SK-N-SH treated with all-trans-retinoic acid at 6 μM for 48 hours (cell line): ENCODE measurements around the gene TRPV3.

Source experiments
- ATAC-seq: fragments of 200-7000 bp; cut with Tn5 transposase; 3 replicates; pipeline ENCODE4 v1.9.1; 2020; ENCODE audit warnings: mild to moderate bottlenecking, moderate library complexity
- ARNTL ChIP-seq: fragments of 450-650 bp; formaldehyde crosslinking; IDR thresholded peaks from 2 replicates; pipeline ENCODE4 v1.5.0; 2020; ENCODE audit warnings: low read depth, mild to moderate bottlenecking, moderate library complexity, borderline replicate concordance
- BACH2 ChIP-seq: fragments of 250-450 bp; sonication (Bioruptor Pico); IDR thresholded peaks from 2 replicates; pipeline ENCODE4 v1.9.0; 2021; ENCODE audit warnings: mild to moderate bottlenecking, borderline replicate concordance
- CREB5 ChIP-seq: fragments of 250-450 bp; sonication (Bioruptor Pico); IDR thresholded peaks from 2 replicates; pipeline ENCODE4 v1.5.1; 2020; ENCODE audit warnings: low read depth, mild to moderate bottlenecking, moderate library complexity
- CSDC2 ChIP-seq: fragments of 250-450 bp; sonication (Bioruptor Pico); IDR thresholded peaks from 2 replicates; pipeline ENCODE4 v1.5.0; 2020; ENCODE audit warnings: mild to moderate bottlenecking, moderate library complexity
- CSRNP3 ChIP-seq: fragments of 250-450 bp; sonication (Bioruptor Pico); IDR thresholded peaks from 2 replicates; pipeline ENCODE4 v1.5.1; 2021; ENCODE audit warnings: mild to moderate bottlenecking, moderate library complexity
- GLIS3 ChIP-seq: fragments of 250-450 bp; sonication (Bioruptor Pico); IDR thresholded peaks from 2 replicates; pipeline ENCODE4 v1.5.0; 2020; ENCODE audit warnings: mild to moderate bottlenecking, moderate library complexity
- ISL1 ChIP-seq: fragments of 250-450 bp; sonication (Bioruptor Pico); IDR thresholded peaks from 2 replicates; pipeline ENCODE4 v2.1.2; 2022; ENCODE audit warnings: mild to moderate bottlenecking, moderate library complexity
- PATZ1 ChIP-seq: fragments of 250-450 bp; sonication (Bioruptor Pico); IDR thresholded peaks from 2 replicates; pipeline ENCODE4 v1.8.0; 2020; ENCODE audit warnings: mild to moderate bottlenecking, moderate library complexity, borderline replicate concordance
- POU6F1 ChIP-seq: fragments of 250-450 bp; sonication (Bioruptor Pico); IDR thresholded peaks from 2 replicates; pipeline ENCODE4 v1.8.0; 2021; ENCODE audit warnings: low read depth, mild to moderate bottlenecking, moderate library complexity, borderline replicate concordance
- PPARA ChIP-seq: fragments of 250-450 bp; sonication (Bioruptor Pico); IDR thresholded peaks from 2 replicates; pipeline ENCODE4 v1.5.0; 2020; ENCODE audit warnings: mild to moderate bottlenecking, borderline replicate concordance
- RARB ChIP-seq: fragments of 250-450 bp; sonication (Bioruptor Pico); IDR thresholded peaks from 2 replicates; pipeline ENCODE4 v1.8.0; 2021; ENCODE audit warnings: mild to moderate bottlenecking, moderate library complexity
- TOX ChIP-seq: fragments of 250-450 bp; sonication (Bioruptor Pico); IDR thresholded peaks from 2 replicates; pipeline ENCODE4 v1.8.0; 2021; ENCODE audit warnings: mild to moderate bottlenecking, moderate library complexity, borderline replicate concordance
- TSHZ2 ChIP-seq: fragments of 250-450 bp; sonication (Bioruptor Pico); IDR thresholded peaks from 2 replicates; pipeline ENCODE4 v1.5.0; 2020; ENCODE audit warnings: mild to moderate bottlenecking, moderate library complexity
- ZC3H10 ChIP-seq: fragments of 250-450 bp; sonication (Bioruptor Pico); IDR thresholded peaks from 2 replicates; pipeline ENCODE4 v1.5.1; 2021; ENCODE audit warnings: mild to moderate bottlenecking, moderate library complexity
- ZFP3 ChIP-seq: fragments of 250-450 bp; sonication (Bioruptor Pico); IDR thresholded peaks from 2 replicates; pipeline ENCODE4 v1.5.0; 2020; ENCODE audit warnings: mild to moderate bottlenecking, moderate library complexity
- ZFP30 ChIP-seq: fragments of 450-650 bp; formaldehyde crosslinking; IDR thresholded peaks from 2 replicates; pipeline ENCODE4 v1.5.0; 2022; ENCODE audit warnings: mild to moderate bottlenecking, moderate library complexity
- ZNF565 ChIP-seq: fragments of 450-650 bp; formaldehyde crosslinking; conservative IDR thresholded peaks from 2 replicates; pipeline ENCODE4 v1.5.0; 2020; ENCODE audit warnings: low read depth, mild to moderate bottlenecking, moderate library complexity
- ZNF70 ChIP-seq: fragments of 450-650 bp; formaldehyde crosslinking; IDR thresholded peaks from 2 replicates; pipeline ENCODE4 v1.5.0; 2020; ENCODE audit warnings: mild to moderate bottlenecking, moderate library complexity
- ZNF8 ChIP-seq: fragments of 450-650 bp; formaldehyde crosslinking; IDR thresholded peaks from 2 replicates; pipeline ENCODE4 v1.5.0; 2020; ENCODE audit warnings: mild to moderate bottlenecking, moderate library complexity

The TRPV3 gene

GRCh38 chr17:3571043-3571900 is 13.7 kb upstream of the TRPV3 start:
- no peak for ATAC-seq
- no peak for TF ChIP-seq TOX (CRISPR knock-in tag)
- no peak for TF ChIP-seq ZNF565
- no peak for TF ChIP-seq ZFP30 (CRISPR knock-in tag)
- no peak for TF ChIP-seq ZNF70 (CRISPR knock-in tag)
- TF ChIP-seq CREB5 = no peak
- TF ChIP-seq CSRNP3 (CRISPR knock-in tag) = no peak
- TF ChIP-seq RARB (CRISPR knock-in tag) = no peak
- no peak for TF ChIP-seq POU6F1 (CRISPR knock-in tag)
- TF ChIP-seq ISL1 (CRISPR knock-in tag) = no peak
- TF ChIP-seq ARNTL (CRISPR knock-in tag) = no peak

- ATAC-seq = peak; percentile 21; the same call in 1 of the 3 replicates
- no peak for TF ChIP-seq GLIS3
- TF ChIP-seq CREB5 = no peak
- no peak for TF ChIP-seq PATZ1 (CRISPR knock-in tag)
- no peak for TF ChIP-seq CSDC2
- no peak for TF ChIP-seq PPARA (CRISPR knock-in tag)
- TF ChIP-seq ZNF8 (CRISPR knock-in tag) = no peak
- no peak for TF ChIP-seq BACH2 (CRISPR knock-in tag)
- no peak for TF ChIP-seq ZC3H10 (CRISPR knock-in tag)
- no peak for TF ChIP-seq CSRNP3 (CRISPR knock-in tag)
- no peak for TF ChIP-seq ZFP30 (CRISPR knock-in tag)
- no peak for TF ChIP-seq ISL1 (CRISPR knock-in tag)
- TF ChIP-seq POU6F1 (CRISPR knock-in tag) = no peak
- no peak for TF ChIP-seq ZNF70 (CRISPR knock-in tag)
- TF ChIP-seq TSHZ2 = no peak
- no peak for TF ChIP-seq ZFP3
Observed at GRCh38 chr17:3569534-3570137, 12.0 kb upstream of the TRPV3 start.
